Thyroid gland (tissue), 4 donors: ENCODE data around the gene TSHZ2.

ENCODE experiments used
- CTCF ChIP-seq, 6 experiments: fragments of 200-600 bp in 3 of 6; fragments of 450-650 bp in 3 of 6; sonication (generic) in 3 of 6; IDR thresholded peaks; one replicate each; pipeline ENCODE4 v1.5.1; 2016 to 2019; ENCODE audit warnings: antibody characterized with exemption in 6 of 6, mild to moderate bottlenecking in 2 of 6, inconsistent platforms in 1 of 6, moderate library complexity in 1 of 6
- POLR2A ChIP-seq, 2 donors: fragments of 450-650 bp; IDR thresholded peaks; one replicate each; pipeline ENCODE4 v1.6.1; 2017; ENCODE audit warnings: antibody characterized with exemption in 2 of 2, mild to moderate bottlenecking in 2 of 2, moderate library complexity in 1 of 2

GRCh38 chr20:53274807-53275206, 302.6 kb downstream of the TSHZ2 start:
- TF ChIP-seq CTCF (IDR thresholded peaks at IDR 0.05) = no peak
- no peak for TF ChIP-seq POLR2A (IDR thresholded peaks at IDR 0.05)
